H1 (cell line): Measurements from ENCODE around the gene UMOD. TPM values are rescaled to one million over a fixed set of nuclear protein-coding genes. Genes with fewer than 3 reads are reported as not detected.

Experiments used
- CTCF ChIA-PET: fragments of 300-600 bp; sonication (Branson Sonifier 250); formaldehyde crosslinking; loops from one replicate; lab custom pipeline; 2021; ENCODE audit not compliant: partially characterized antibody; lab: Charles Lee
- POLR2A ChIA-PET: fragments of 300-600 bp; sonication (Branson Sonifier 250); formaldehyde crosslinking; loops from one replicate; lab custom pipeline; 2021; ENCODE audit warnings: inconsistent platforms; ENCODE audit not compliant: partially characterized antibody; lab: Charles Lee
- DNase-seq, 2 experiments: peaks; one replicate each; pipeline versions ENCODE4 v3.0.0 to v3.0.0-alpha.2; 2010 to 2022; ENCODE audit warnings: low spot score in 2 of 2, low read depth in 1 of 2, mixed read lengths in 1 of 2
- FAIRE-seq: peaks from 2 replicates; lab custom pipeline; 2011; peaks lifted over from hg19 to GRCh38; lab: Jason Lieb, UNC
- H2AFZ ChIP-seq: 2 replicates; pipeline ENCODE4 v1.8.1; 2012; ENCODE audit warnings: low read length, inconsistent platforms
- H2AK5ac ChIP-seq: 2 replicates; pipeline ENCODE4 v1.6.1; 2013; ENCODE audit warnings: low read depth, low read length
- H2BK120ac ChIP-seq: replicated peaks from 2 replicates; pipeline ENCODE3; 2013; ENCODE audit warnings: low read depth, low read length, inconsistent platforms
- H2BK12ac ChIP-seq: 2 replicates; pipeline ENCODE4 v1.6.1; 2013; ENCODE audit warnings: low read depth, low read length
- H2BK15ac ChIP-seq: 2 replicates; pipeline ENCODE4 v1.6.1; 2013; ENCODE audit warnings: low read length
- H2BK20ac ChIP-seq: 2 replicates; pipeline ENCODE4 v1.6.1; 2013; ENCODE audit warnings: low read length
- H2BK5ac ChIP-seq: 2 replicates; pipeline ENCODE4 v1.6.1; 2013; ENCODE audit warnings: low read depth, low read length
- H3K14ac ChIP-seq: 2 replicates; pipeline ENCODE4 v1.6.1; 2013; ENCODE audit warnings: inconsistent platforms; ENCODE audit not compliant: insufficient read length
- H3K18ac ChIP-seq: 2 replicates; pipeline ENCODE4 v1.6.1; 2013; ENCODE audit warnings: low read length; ENCODE audit errors: extremely low read depth
- H3K23ac ChIP-seq: 2 replicates; pipeline ENCODE4 v1.6.1; 2013; ENCODE audit warnings: inconsistent platforms; ENCODE audit not compliant: insufficient read length
- H3K23me2 ChIP-seq: 2 replicates; pipeline ENCODE4 v1.6.1; 2013; ENCODE audit warnings: low read depth, low read length
- H3K27ac ChIP-seq: 2 replicates; pipeline ENCODE4 v1.6.1; 2011; ENCODE audit warnings: low read depth, low read length, inconsistent platforms
- H3K27me3 ChIP-seq, 4 experiments: replicated peaks in 1 of 4; 1 replicate in 1 of 4; 2 replicates in 3 of 4; pipeline versions ENCODE4 v1.6.1 to v1.8.1; 2011 to 2013; ENCODE audit warnings: low read length in 3 of 4, mild to moderate bottlenecking in 3 of 4, inconsistent platforms in 2 of 4, mixed read lengths in 2 of 4, moderate library complexity in 1 of 4; ENCODE audit not compliant: control insufficient read depth in 3 of 4, insufficient read depth in 3 of 4; ENCODE audit errors: extremely low read depth in 1 of 4
- H3K36me3 ChIP-seq, 4 experiments: 2 replicates each; pipeline versions ENCODE4 v1.6.1 to v1.8.1; 2011 to 2013; ENCODE audit warnings: mild to moderate bottlenecking in 4 of 4, low read length in 3 of 4, moderate library complexity in 2 of 4, control low read depth in 1 of 4, inconsistent platforms in 1 of 4; ENCODE audit not compliant: insufficient read depth in 4 of 4, control insufficient read depth in 2 of 4
- H3K4ac ChIP-seq: replicated peaks from 2 replicates; pipeline ENCODE3; 2013; ENCODE audit warnings: low read length, low read depth, mixed read lengths, inconsistent platforms; ENCODE audit not compliant: insufficient read length
- H3K4me1 ChIP-seq, 4 experiments: replicated peaks in 1 of 4; 1 replicate in 1 of 4; 2 replicates in 3 of 4; pipeline versions ENCODE4 v1.6.1 to v1.8.1; 2011 to 2013; ENCODE audit warnings: low read length in 3 of 4, inconsistent platforms in 2 of 4, mixed read lengths in 1 of 4; ENCODE audit not compliant: insufficient read depth in 4 of 4, control insufficient read depth in 3 of 4
- H3K4me2 ChIP-seq, 2 experiments: 2 replicates each; pipeline versions ENCODE4 v1.6.1 to v1.8.1; 2011 to 2013; ENCODE audit warnings: low read depth in 2 of 2, low read length in 2 of 2, control low read depth in 1 of 2, inconsistent platforms in 1 of 2, mild to moderate bottlenecking in 1 of 2; ENCODE audit not compliant: insufficient read depth in 1 of 2
- H3K4me3 ChIP-seq, 4 experiments: fragments of 200-600, 300-600 bp in 1 of 4; sonication (generic), shearing (Covaris generic), sonication (Bioruptor Twin) in 1 of 4; 2 replicates each; pipeline versions ENCODE4 v1.5.1 to v1.8.1; 2011 to 2016; ENCODE audit warnings: low read length in 4 of 4, low read depth in 3 of 4, control low read depth in 2 of 4, inconsistent platforms in 2 of 4, mild to moderate bottlenecking in 2 of 4, mixed read lengths in 1 of 4, moderate library complexity in 1 of 4; ENCODE audit not compliant: insufficient read depth in 2 of 4; ENCODE audit errors: extremely low read depth in 1 of 4
- H3K56ac ChIP-seq: replicated peaks from 2 replicates; pipeline ENCODE3; 2013; ENCODE audit warnings: low read depth, mild to moderate bottlenecking, mixed read lengths, low read length, inconsistent platforms; ENCODE audit not compliant: insufficient read length
- H3K79me1 ChIP-seq: 2 replicates; pipeline ENCODE4 v1.6.1; 2013; ENCODE audit warnings: low read depth, low read length, control low read depth
- H3K79me2 ChIP-seq, 2 experiments: 2 replicates each; pipeline versions ENCODE4 v1.6.1 to v1.8.1; 2012 to 2013; ENCODE audit warnings: low read length in 2 of 2, mild to moderate bottlenecking in 2 of 2, inconsistent platforms in 1 of 2; ENCODE audit not compliant: insufficient read depth in 2 of 2, control insufficient read depth in 1 of 2
- H3K9ac ChIP-seq, 4 experiments: replicated peaks in 1 of 4; 1 replicate in 1 of 4; 2 replicates in 3 of 4; pipeline versions ENCODE4 v1.6.1 to v1.8.1; 2011 to 2013; ENCODE audit warnings: low read depth in 3 of 4, low read length in 3 of 4, control low read depth in 2 of 4, mild to moderate bottlenecking in 2 of 4, moderate library complexity in 2 of 4, inconsistent platforms in 1 of 4; ENCODE audit errors: extremely low read depth in 1 of 4
- H3K9me3 ChIP-seq, 2 experiments: 2 replicates each; pipeline versions ENCODE4 v1.6.1 to v1.8.1; 2012 to 2013; ENCODE audit warnings: mild to moderate bottlenecking in 2 of 2, moderate library complexity in 2 of 2, control low read depth in 1 of 2, inconsistent platforms in 1 of 2, low read depth in 1 of 2, low read length in 1 of 2, mixed read lengths in 1 of 2; ENCODE audit not compliant: insufficient read depth in 2 of 2
- H4K20me1 ChIP-seq, 2 experiments: replicated peaks in 1 of 2; 2 replicates each; pipeline versions ENCODE3 to v1.8.1; 2011 to 2013; ENCODE audit warnings: inconsistent platforms in 2 of 2, low read length in 2 of 2, mild to moderate bottlenecking in 1 of 2; ENCODE audit not compliant: insufficient read depth in 2 of 2, control insufficient read depth in 1 of 2
- H4K5ac ChIP-seq: 2 replicates; pipeline ENCODE4 v1.6.1; 2013; ENCODE audit warnings: low read length, low read depth, mixed read lengths, inconsistent platforms; ENCODE audit not compliant: insufficient read length
- H4K8ac ChIP-seq: 2 replicates; pipeline ENCODE4 v1.8.0; 2013; ENCODE audit warnings: mild to moderate bottlenecking, moderate library complexity, low read length, inconsistent platforms; ENCODE audit not compliant: insufficient read depth; ENCODE audit errors: extremely low read depth
- H4K91ac ChIP-seq: replicated peaks from 2 replicates; pipeline ENCODE3; 2013; ENCODE audit warnings: low read length, mixed read lengths, inconsistent platforms; ENCODE audit not compliant: insufficient read length
- CREB1 ChIP-seq: IDR thresholded peaks from 2 replicates; pipeline ENCODE4 v1.6.1; 2012; ENCODE audit warnings: inconsistent platforms
- EGR1 ChIP-seq: IDR thresholded peaks from 2 replicates; pipeline ENCODE4 v1.6.1; 2011; ENCODE audit warnings: low read depth, low read length, borderline replicate concordance
- FOSL1 ChIP-seq: IDR thresholded peaks from 2 replicates; pipeline ENCODE4 v1.6.1; 2011; ENCODE audit warnings: mild to moderate bottlenecking, low read depth, low read length, moderate library complexity; ENCODE audit not compliant: insufficient read depth
- HDAC2 ChIP-seq, 2 experiments: fragments of 300-600 bp in 1 of 2; sonication (generic) in 1 of 2; IDR thresholded peaks; 2 replicates each; pipeline ENCODE4 v1.6.1; 2011 to 2012; ENCODE audit warnings: low read depth in 2 of 2, low read length in 2 of 2, mild to moderate bottlenecking in 2 of 2, moderate library complexity in 2 of 2, borderline replicate concordance in 1 of 2, inconsistent platforms in 1 of 2
- RFX5 ChIP-seq: IDR thresholded peaks from 2 replicates; pipeline ENCODE4 v1.6.1; 2011; ENCODE audit warnings: low read depth, low read length, improper control_type of control experiment, borderline replicate concordance
- WGBS, 2 experiments: shearing (Covaris generic) in 1 of 2; methylation state at CpG; one replicate each; pipeline versions ENCODE4 v1.1.6 to v1.1.7; 2013 to 2015; ENCODE audit warnings: low lambda C conversion rate in 2 of 2, mixed read lengths in 2 of 2, inconsistent platforms in 1 of 2, low coverage in 1 of 2, missing lambda C conversion rate in 1 of 2; ENCODE audit not compliant: insufficient replicate concordance in 2 of 2, insufficient coverage in 1 of 2, insufficient read length in 1 of 2; ENCODE audit errors: extremely low coverage in 1 of 2, missing lambda C conversion rate in 1 of 2; 5-methylcytosine and 5-hydroxymethylcytosine counted together
- polyA plus RNA-seq, 7 experiments: library from polyadenylated mRNA; depleted of rRNA in 3 of 7; stranded (reverse) in 5 of 7; unstranded in 2 of 7; fragments of >200 nt in 5 of 7; fragments of 200-250 nt in 2 of 7; gene quantifications; 1 replicate in 5 of 7; 2 replicates in 1 of 7; 4 replicates in 1 of 7; pipeline versions ENCODE4 v1.2.1 to v1.2.3, GENCODE V29; 2011 to 2013; ENCODE audit warnings: missing spikeins in 2 of 7, mixed read lengths in 2 of 7
- total RNA-seq: library from RNA; stranded (reverse); fragmentation: NEBNext Ultra II Directional; extraction: Animal tissue kit (Norgen Biotek cat#: 25700); gene quantifications from 2 replicates; pipeline ENCODE4 v1.2.1, GENCODE V29; 2021

UMOD gene
- total and polyA plus RNA-seq, 2 of the 8 experiments (the other 6 are each of a cell fraction or from before 2014, with no cell fraction given) = not detected

GRCh38 chr16:20339744-20340143, 12.8 kb downstream of the UMOD start:
- no peak overlapping the region for H2BK120ac ChIP-seq
- H4K5ac ChIP-seq = no peak overlapping the region
- H2BK15ac ChIP-seq = no peak overlapping the region
- no peak overlapping the region for H3K9ac ChIP-seq
- H3K9me3 ChIP-seq = no peaks in the 10 kb centered on the region
- H3K4me1 ChIP-seq = peaks cover 0 to 2% (median 0%) of the 10 kb centered on the region in 4 experiments; a peak in 2 of 7 replicates
- TF ChIP-seq RFX5 (no peak), EGR1 (no peak), CREB1 (no peak), HDAC2 (IDR thresholded peaks at IDR 0.05; ENCODE audit: borderline replicate concordance in 1 of 2, low read depth in 2 of 2, low read length in 2 of 2) (no peak), FOSL1 (no peak)
- H4K8ac ChIP-seq = no peak overlapping the region
- no peak overlapping the region for H3K4ac ChIP-seq
- H4K91ac ChIP-seq = no peak overlapping the region
- no peak overlapping the region for H3K18ac ChIP-seq
- H3K79me2 ChIP-seq = no peaks in the 10 kb centered on the region
- no peak overlapping the region for H2AK5ac ChIP-seq
- H3K27me3 ChIP-seq = no peaks in the 10 kb centered on the region
- H3K4me2 ChIP-seq = no peak overlapping the region
- H2BK12ac ChIP-seq = no peak overlapping the region
- 87% methylated on average over 3 of the region's 3 CpGs; no CpG with 5 or more reads in 1 of the 2 experiments for WGBS, 2 experiments
- DNase-seq (no peak), FAIRE-seq (no peak)
- H3K79me1 ChIP-seq = no peaks in the 10 kb centered on the region
- no peak overlapping the region for H3K4me3 ChIP-seq
- no peak overlapping the region for H3K27ac ChIP-seq
- no peak overlapping the region for H3K56ac ChIP-seq
- no peaks in the 10 kb centered on the region for H4K20me1 ChIP-seq
- H3K23me2 ChIP-seq = no peaks in the 10 kb centered on the region
- H2BK5ac ChIP-seq = no peak overlapping the region
- ChIA-PET CTCF (interaction anchor here (1.5 to 7.5 kb wide), 4 partner anchors 8 to 432 kb away, joined by 3 to 47 read pairs (median 6); no protein-coding TSS in a partner anchor), POLR2A (no interaction called here)
- no peak overlapping the region for H2AFZ ChIP-seq
- no peak overlapping the region for H2BK20ac ChIP-seq
- no peak overlapping the region for H3K23ac ChIP-seq
- no peaks in the 10 kb centered on the region for H3K36me3 ChIP-seq
- no peak overlapping the region for H3K14ac ChIP-seq
